ENCODE results near the gene DEFB121. TPM values are rescaled to one million over a fixed set of nuclear protein-coding genes. Genes with fewer than 3 reads are reported as not detected.

DEFB121 gene
- total RNA-seq, 1 experiment from 2014 or later: not detected

DNA sequence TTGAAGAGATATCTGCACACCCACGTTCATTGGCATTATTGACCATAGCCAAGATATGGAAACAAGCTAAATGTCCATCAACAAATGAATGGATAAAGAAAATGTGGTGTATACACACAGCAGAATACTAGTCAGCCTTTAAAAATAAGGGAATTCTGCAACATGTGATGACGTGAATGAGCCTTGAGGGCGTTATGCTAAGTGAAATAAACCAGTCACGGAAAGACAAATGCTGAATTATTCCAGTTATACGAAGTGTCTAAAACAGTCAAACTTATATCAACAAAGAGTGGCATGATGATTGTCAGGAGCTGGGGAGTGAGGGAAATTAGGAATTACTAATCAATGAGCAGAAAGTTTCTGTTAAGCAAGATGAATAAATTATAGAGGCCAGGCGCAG lies 8.4 kb upstream of the DEFB121 start:
- TF ChIP-seq EZH2 (IDR thresholded peaks at IDR 0.05; ENCODE audit: low read length, unreplicated experiment): no peak
- no peak for TF ChIP-seq EZH2phosphoT487 (IDR thresholded peaks at IDR 0.05; ENCODE audit: borderline replicate concordance, low read length)
- TF ChIP-seq, protein P1, sequence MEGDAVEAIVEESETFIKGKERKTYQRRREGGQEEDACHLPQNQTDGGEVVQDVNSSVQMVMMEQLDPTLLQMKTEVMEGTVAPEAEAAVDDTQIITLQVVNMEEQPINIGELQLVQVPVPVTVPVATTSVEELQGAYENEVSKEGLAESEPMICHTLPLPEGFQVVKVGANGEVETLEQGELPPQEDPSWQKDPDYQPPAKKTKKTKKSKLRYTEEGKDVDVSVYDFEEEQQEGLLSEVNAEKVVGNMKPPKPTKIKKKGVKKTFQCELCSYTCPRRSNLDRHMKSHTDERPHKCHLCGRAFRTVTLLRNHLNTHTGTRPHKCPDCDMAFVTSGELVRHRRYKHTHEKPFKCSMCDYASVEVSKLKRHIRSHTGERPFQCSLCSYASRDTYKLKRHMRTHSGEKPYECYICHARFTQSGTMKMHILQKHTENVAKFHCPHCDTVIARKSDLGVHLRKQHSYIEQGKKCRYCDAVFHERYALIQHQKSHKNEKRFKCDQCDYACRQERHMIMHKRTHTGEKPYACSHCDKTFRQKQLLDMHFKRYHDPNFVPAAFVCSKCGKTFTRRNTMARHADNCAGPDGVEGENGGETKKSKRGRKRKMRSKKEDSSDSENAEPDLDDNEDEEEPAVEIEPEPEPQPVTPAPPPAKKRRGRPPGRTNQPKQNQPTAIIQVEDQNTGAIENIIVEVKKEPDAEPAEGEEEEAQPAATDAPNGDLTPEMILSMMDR (conservative IDR thresholded peaks at IDR 0.05; ENCODE audit: low read depth, low read length): no peak
- H3K9ac ChIP-seq (ENCODE audit: low read length): no peak overlapping the region
- ATAC-seq: no peak
- H3K27me3 ChIP-seq (ENCODE audit: low read length): peaks cover 49% of the 10 kb centered on the region
- DNase-seq: no peak
- H4K20me1 ChIP-seq (ENCODE audit: low read length): no peaks in the 10 kb centered on the region
- H3K9me3 ChIP-seq (ENCODE audit: low read length): no peaks in the 10 kb centered on the region
- no peaks in the 10 kb centered on the region for H3K9me2 ChIP-seq (replicated peaks; ENCODE audit: low read length)
- H2AFZ ChIP-seq (ENCODE audit: low read length): no peak overlapping the region
- no peaks in the 10 kb centered on the region for H3K79me2 ChIP-seq (ENCODE audit: low read length)
- H3K27ac ChIP-seq (ENCODE audit: low read length): no peak overlapping the region
- no peaks in the 10 kb centered on the region for H3K36me3 ChIP-seq (ENCODE audit: low read depth, low read length)
- ChIA-PET POLR2A (ENCODE audit: unreplicated experiment) (no interaction called here), CTCF (no interaction called here)
- no peaks in the 10 kb centered on the region for H3F3A ChIP-seq (ENCODE audit: low read length, unreplicated experiment)
- no peaks in the 10 kb centered on the region for H3K4me1 ChIP-seq (ENCODE audit: insufficient read depth, low read length)
- BruUV-seq (replicated peaks): no TSS peak
- intact Hi-C loops (cut with micrococcal nuclease): no loop called here
- no peak overlapping the region for H3K4me3 ChIP-seq (ENCODE audit: low read length)
- H3K4me2 ChIP-seq (ENCODE audit: low read length): no peak overlapping the region

DNA sequence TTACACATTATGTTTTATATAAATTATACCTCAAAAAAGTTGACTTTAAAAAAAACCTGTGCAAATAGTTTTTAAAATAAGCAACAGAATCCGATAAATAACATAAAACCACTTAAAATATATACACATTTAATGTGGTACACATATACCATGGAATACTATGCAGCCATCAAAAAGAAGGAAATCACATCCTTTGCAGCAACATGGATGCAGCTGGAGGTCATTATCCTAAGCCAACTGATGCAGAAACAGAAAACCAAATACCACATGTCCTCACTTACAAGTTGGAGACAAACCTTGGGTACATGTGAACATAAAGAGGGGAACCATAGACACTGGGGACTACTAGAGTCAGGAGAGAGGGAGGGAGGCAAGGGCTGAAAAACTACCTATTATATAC lies 4.0 kb upstream of the DEFB121 start:
- CTCF ChIA-PET: no interaction called here
- ATAC-seq: no peak
- H3K9me3 ChIP-seq (ENCODE audit: low read length): no peaks in the 10 kb centered on the region
- H4K20me1 ChIP-seq (ENCODE audit: low read length): no peaks in the 10 kb centered on the region
- no peak overlapping the region for H3K4me2 ChIP-seq (ENCODE audit: low read length)
- no peaks in the 10 kb centered on the region for H3F3A ChIP-seq (ENCODE audit: low read length, unreplicated experiment)
- DNase-seq: no peak
- no peaks in the 10 kb centered on the region for H3K9me2 ChIP-seq (replicated peaks; ENCODE audit: low read length)
- POLR2A ChIA-PET (ENCODE audit: unreplicated experiment): no interaction called here
- H3K36me3 ChIP-seq (ENCODE audit: low read depth, low read length): no peaks in the 10 kb centered on the region
- H3K27ac ChIP-seq (ENCODE audit: low read length): no peak overlapping the region
- H3K9ac ChIP-seq (ENCODE audit: low read length): no peak overlapping the region
- H3K4me3 ChIP-seq (ENCODE audit: low read length): no peak overlapping the region
- TF ChIP-seq, protein P1 (conservative IDR thresholded peaks at IDR 0.05; ENCODE audit: low read depth, low read length): no peak
- TF ChIP-seq EZH2 (IDR thresholded peaks at IDR 0.05; ENCODE audit: low read length, unreplicated experiment) (no peak), EZH2phosphoT487 (IDR thresholded peaks at IDR 0.05; ENCODE audit: borderline replicate concordance, low read length) (no peak)
- intact Hi-C loops (cut with micrococcal nuclease): no loop called here
- H3K79me2 ChIP-seq (ENCODE audit: low read length): no peaks in the 10 kb centered on the region
- no TSS peak for BruUV-seq (replicated peaks)
- H3K4me1 ChIP-seq (ENCODE audit: insufficient read depth, low read length): no peaks in the 10 kb centered on the region
- H2AFZ ChIP-seq (ENCODE audit: low read length): no peak overlapping the region
- H3K27me3 ChIP-seq (ENCODE audit: low read length): peaks cover 33% of the 10 kb centered on the region

DNA sequence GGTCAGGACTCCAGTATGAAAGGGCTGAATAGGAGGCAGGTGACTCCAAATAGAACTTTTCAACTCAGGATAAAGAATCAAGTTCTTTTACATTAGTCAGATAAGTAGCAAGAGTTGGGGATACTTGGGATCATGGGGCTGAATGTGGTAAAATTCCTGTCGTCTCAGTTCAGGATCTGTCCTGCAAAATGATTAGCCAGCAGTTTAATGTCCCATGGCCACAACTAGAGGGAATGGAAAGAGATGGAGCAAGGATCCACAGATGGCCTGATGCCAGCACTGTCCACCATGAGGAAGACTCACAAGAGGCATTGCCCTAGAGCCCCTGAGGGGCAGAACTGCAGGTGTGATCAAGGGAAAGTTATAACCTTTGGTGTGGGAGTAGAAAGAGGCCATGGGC lies 2.1 kb downstream of the DEFB121 start:
- CTCF ChIA-PET: no interaction called here

More for the DNA sequence above, 2.1 kb downstream of the DEFB121 start:
- Histone ChIP-seq H3K4me1 (ENCODE audit: insufficient read depth, low read length) (no peaks in the 10 kb centered on the region), H3F3A (ENCODE audit: low read length, unreplicated experiment) (no peaks in the 10 kb centered on the region), H3K27ac (ENCODE audit: low read length) (no peak overlapping the region), H3K9ac (ENCODE audit: low read length) (no peak overlapping the region), H3K9me2 (replicated peaks; ENCODE audit: low read length) (no peaks in the 10 kb centered on the region), H3K79me2 (ENCODE audit: low read length) (no peaks in the 10 kb centered on the region), H3K36me3 (ENCODE audit: low read depth, low read length) (no peaks in the 10 kb centered on the region), H4K20me1 (ENCODE audit: low read length) (no peaks in the 10 kb centered on the region), H3K4me3 (ENCODE audit: low read length) (no peak overlapping the region), H3K27me3 (ENCODE audit: low read length) (peaks cover 14% of the 10 kb centered on the region; the same call in 1 of the 2 replicates), H2AFZ (ENCODE audit: low read length) (no peak overlapping the region), H3K4me2 (ENCODE audit: low read length) (no peak overlapping the region), H3K9me3 (ENCODE audit: low read length) (no peaks in the 10 kb centered on the region)
- intact Hi-C loops (cut with micrococcal nuclease): no loop called here
- POLR2A ChIA-PET (ENCODE audit: unreplicated experiment): no interaction called here
- no TSS peak for BruUV-seq (replicated peaks)
- ATAC-seq: no peak
- no peak for DNase-seq
- TF ChIP-seq, protein P1 (conservative IDR thresholded peaks at IDR 0.05; ENCODE audit: low read depth, low read length): no peak
- TF ChIP-seq EZH2phosphoT487 (IDR thresholded peaks at IDR 0.05; ENCODE audit: borderline replicate concordance, low read length): no peak

All from PC-3 (cell line).